GM12865 (cell line): ENCODE measurements around the gene PEAK1.

Experiments
- DNase-seq: peaks from one replicate; pipeline ENCODE4 v3.0.0; 2010; ENCODE audit warnings: low read depth
- H3K4me3 ChIP-seq: 2 replicates; pipeline ENCODE4 v1.5.1; 2011; ENCODE audit warnings: mild to moderate bottlenecking, low read depth, low read length, control low read depth
- TF ChIP-seq, protein P1 (sequence below): IDR thresholded peaks from 2 replicates; pipeline ENCODE4 v1.5.1; 2011; ENCODE audit warnings: low read length, control low read depth, low read depth, inconsistent platforms; ENCODE audit not compliant: insufficient read depth; ENCODE audit errors: missing control alignments

PEAK1 gene

DNA sequence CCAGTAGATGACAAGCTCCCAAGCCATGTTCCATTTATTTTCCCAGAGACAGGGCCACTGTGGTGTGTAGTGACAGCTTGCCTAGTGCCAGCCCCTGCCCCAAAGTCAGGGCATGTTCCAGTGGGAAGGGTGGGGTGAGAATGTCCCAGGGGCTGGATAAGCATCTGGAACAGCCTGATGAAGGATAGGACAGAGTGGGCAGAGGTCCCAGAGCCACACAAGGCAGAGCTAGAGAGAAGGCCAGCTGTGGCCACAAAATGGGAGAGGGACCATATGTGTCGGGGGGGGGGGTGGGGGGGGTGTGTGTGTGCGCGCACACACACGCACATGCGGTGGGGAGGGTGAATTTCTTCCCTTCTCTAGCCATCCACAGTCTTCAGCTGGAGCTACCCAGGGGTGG, 322.0 kb downstream of the PEAK1 start:
- no peak overlapping the region for H3K4me3 ChIP-seq
- TF ChIP-seq, protein P1, sequence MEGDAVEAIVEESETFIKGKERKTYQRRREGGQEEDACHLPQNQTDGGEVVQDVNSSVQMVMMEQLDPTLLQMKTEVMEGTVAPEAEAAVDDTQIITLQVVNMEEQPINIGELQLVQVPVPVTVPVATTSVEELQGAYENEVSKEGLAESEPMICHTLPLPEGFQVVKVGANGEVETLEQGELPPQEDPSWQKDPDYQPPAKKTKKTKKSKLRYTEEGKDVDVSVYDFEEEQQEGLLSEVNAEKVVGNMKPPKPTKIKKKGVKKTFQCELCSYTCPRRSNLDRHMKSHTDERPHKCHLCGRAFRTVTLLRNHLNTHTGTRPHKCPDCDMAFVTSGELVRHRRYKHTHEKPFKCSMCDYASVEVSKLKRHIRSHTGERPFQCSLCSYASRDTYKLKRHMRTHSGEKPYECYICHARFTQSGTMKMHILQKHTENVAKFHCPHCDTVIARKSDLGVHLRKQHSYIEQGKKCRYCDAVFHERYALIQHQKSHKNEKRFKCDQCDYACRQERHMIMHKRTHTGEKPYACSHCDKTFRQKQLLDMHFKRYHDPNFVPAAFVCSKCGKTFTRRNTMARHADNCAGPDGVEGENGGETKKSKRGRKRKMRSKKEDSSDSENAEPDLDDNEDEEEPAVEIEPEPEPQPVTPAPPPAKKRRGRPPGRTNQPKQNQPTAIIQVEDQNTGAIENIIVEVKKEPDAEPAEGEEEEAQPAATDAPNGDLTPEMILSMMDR = no peak
- DNase-seq = no peak

GRCh38 chr15:77097248-77097721, 322.6 kb downstream of the PEAK1 start:
- TF ChIP-seq, protein P1 = no peak
- no peak for DNase-seq

GRCh38 chr15:77096541-77096940, 323.4 kb downstream of the PEAK1 start:
- TF ChIP-seq, protein P1 = no peak
- H3K4me3 ChIP-seq = no peak overlapping the region
- no peak for DNase-seq

More at GRCh38 chr15:77097248-77097721, 322.6 kb downstream of the PEAK1 start:
- no peak overlapping the region for H3K4me3 ChIP-seq

- no peak for DNase-seq
- H3K4me3 ChIP-seq = no peak overlapping the region
- TF ChIP-seq, protein P1 = no peak
Measured at GRCh38 chr15:77096138-77096537, 323.8 kb downstream of the PEAK1 start.

DNA sequence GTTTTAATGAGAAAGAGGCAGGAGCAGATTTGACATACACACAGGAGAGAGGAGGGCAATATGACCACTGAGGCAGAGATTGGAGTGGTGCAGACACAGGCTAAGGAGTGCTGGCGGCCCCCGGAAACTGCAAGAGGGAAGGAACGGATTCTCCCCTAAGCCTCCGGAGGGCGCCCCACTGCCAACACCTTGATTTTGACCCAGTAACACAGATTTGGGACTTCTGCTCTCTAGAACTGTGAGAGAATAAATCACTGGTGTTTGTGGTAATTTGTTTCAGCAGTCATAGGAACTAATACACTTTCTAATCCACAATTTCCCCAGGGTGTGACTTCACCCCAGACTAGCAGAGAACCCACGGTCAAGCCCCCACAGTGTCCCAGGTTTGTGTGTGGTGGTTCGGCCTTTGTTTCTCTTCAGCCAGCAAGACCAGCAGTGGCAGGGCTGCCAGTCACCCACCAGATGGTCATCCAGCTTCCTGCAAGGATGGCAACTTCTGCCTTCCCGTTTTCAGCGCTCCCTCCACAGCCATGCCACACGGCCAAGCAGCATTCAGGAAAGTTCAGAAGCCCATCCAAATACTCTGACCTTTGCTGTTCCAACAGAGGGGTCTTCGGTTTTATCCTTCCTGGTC, 325.4 kb downstream of the PEAK1 start:
- no peak overlapping the region for H3K4me3 ChIP-seq
- no peak for DNase-seq
- TF ChIP-seq, protein P1 = peak; percentile 27

DNA sequence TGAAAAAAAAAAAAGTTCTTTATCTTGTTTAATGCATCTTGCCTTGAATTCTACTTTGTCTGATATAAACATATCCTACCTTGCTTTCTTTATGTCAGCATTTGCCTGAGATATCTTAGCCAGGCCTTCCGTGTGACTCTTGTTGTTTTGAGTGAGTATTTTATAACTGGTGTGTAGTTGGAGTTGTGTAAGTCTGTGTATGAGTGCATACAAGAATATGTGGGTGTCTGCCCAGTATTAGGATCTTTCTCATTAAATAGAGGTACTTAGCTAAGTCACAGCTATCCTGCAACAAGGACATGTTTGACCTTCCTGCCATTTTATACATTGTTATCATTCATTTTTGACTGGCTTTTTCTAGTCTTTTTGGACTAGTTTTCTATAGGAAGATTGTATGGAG, 326.5 kb downstream of the PEAK1 start:
- no peak overlapping the region for H3K4me3 ChIP-seq
- TF ChIP-seq, protein P1 = no peak
- DNase-seq = no peak

DNA sequence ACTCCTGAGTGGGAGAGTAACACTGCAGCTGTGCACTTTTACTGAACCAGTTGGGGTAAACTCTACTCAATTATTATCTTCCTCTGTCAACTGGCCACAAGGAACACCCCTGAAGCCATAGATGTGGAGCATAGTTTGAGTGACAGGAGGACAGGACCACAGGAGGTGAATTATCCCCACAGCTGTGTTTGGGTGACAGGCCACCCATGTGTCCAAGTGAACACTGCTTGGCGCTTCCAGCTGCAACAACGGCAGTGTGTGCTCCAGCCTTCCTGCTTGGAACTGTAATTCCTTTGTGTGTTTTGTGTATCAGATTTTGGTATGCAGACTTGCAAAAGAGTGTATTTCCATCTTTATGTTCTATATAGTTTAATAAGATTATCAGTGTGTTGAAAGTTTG, 328.8 kb downstream of the PEAK1 start:
- no peak overlapping the region for H3K4me3 ChIP-seq
- TF ChIP-seq, protein P1 = no peak
- DNase-seq = no peak
